ENCODE data around the gene PTPRB. TPM values are rescaled to one million over a fixed set of nuclear protein-coding genes. Genes with fewer than 3 reads are reported as not detected.

PTPRB gene
- total RNA-seq, 2 donors from 2014 or later: 0.22 TPM; not detected in 1

GRCh38 chr12:70660002-70660604, 22.9 kb upstream of the PTPRB start:
- H3K27ac ChIP-seq (ENCODE audit: low read depth, low read length): no peak overlapping the region
- no peaks in the 10 kb centered on the region for H3K9me3 Mint-ChIP-seq
- no peaks in the 10 kb centered on the region for H3K4me1 ChIP-seq (ENCODE audit: control insufficient read depth, insufficient read depth, low read length)
- no peaks in the 10 kb centered on the region for H3K9me3 ChIP-seq (ENCODE audit: control insufficient read depth, low read length)
- DNase-seq: no peak
- H3K36me3 ChIP-seq (ENCODE audit: control insufficient read depth, insufficient read depth, low read length): no peaks in the 10 kb centered on the region
- H3K4me3 ChIP-seq (ENCODE audit: low read length): no peak overlapping the region
- WGBS, 2 experiments (ENCODE audit: insufficient coverage in 1 of 2, insufficient read length in 1 of 2): 90 to 100% methylated on average over 2 to 4 of the region's 5 CpGs
- no peak overlapping the region for H3K27ac Mint-ChIP-seq
- no peak overlapping the region for H3K4me3 Mint-ChIP-seq
- no peaks in the 10 kb centered on the region for H3K27me3 ChIP-seq (ENCODE audit: control insufficient read depth, insufficient read depth, low read length, poor library complexity, severe bottlenecking)
- H3K4me1 Mint-ChIP-seq: peaks cover 15% of the 10 kb centered on the region
- no peak for TF ChIP-seq CTCF (conservative IDR thresholded peaks at IDR 0.05)
- no peaks in the 10 kb centered on the region for H3K36me3 Mint-ChIP-seq (ENCODE audit: low read depth)
- no peak overlapping the region for H3K9ac ChIP-seq (ENCODE audit: extremely low read depth, low read length, poor library complexity, severe bottlenecking)
- no peaks in the 10 kb centered on the region for H3K27me3 Mint-ChIP-seq (ENCODE audit: insufficient read depth)

DNA sequence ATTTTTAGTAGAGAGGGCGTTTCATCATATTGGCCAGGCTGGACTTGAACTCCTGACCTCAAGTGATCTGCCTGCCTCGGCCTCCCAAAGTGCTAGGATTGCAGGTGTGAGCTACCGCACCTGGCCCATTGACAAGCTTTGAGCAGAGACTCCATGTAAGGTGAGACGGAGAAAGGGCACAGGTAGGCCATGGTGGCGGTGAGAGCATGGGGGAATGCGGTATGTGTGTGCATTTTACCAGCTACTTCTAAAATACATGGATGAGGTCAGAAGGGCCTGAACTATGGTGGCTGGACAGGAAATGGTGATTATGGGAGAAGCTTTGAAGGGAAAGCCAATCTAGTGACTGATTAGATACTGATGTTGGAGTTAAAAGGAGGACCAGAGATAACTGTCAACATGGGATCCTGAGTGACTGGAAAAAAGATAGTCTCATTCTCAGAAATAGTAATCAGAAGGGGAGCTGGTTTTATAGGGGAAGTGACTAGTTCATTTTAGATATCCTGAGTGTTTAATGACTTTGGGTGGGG, 21.9 kb upstream of the PTPRB start:
- H3K27me3 Mint-ChIP-seq (ENCODE audit: insufficient read depth): no peaks in the 10 kb centered on the region
- peaks cover 8% of the 10 kb centered on the region for H3K4me1 Mint-ChIP-seq
- Histone ChIP-seq H3K4me3 (ENCODE audit: low read length) (no peak overlapping the region), H3K9me3 (ENCODE audit: control insufficient read depth, low read length) (no peaks in the 10 kb centered on the region), H3K9ac (ENCODE audit: extremely low read depth, low read length, poor library complexity, severe bottlenecking) (no peak overlapping the region), H3K4me1 (ENCODE audit: control insufficient read depth, insufficient read depth, low read length) (no peaks in the 10 kb centered on the region), H3K36me3 (ENCODE audit: control insufficient read depth, insufficient read depth, low read length) (no peaks in the 10 kb centered on the region), H3K27ac (ENCODE audit: low read depth, low read length) (no peak overlapping the region), H3K27me3 (ENCODE audit: control insufficient read depth, insufficient read depth, low read length, poor library complexity, severe bottlenecking) (no peaks in the 10 kb centered on the region)
- WGBS, 2 experiments (ENCODE audit: insufficient coverage in 1 of 2, insufficient read length in 1 of 2): 88 to 95% methylated on average over 5 to 6 of the region's 6 CpGs
- H3K9me3 Mint-ChIP-seq: no peaks in the 10 kb centered on the region
- no peak overlapping the region for H3K27ac Mint-ChIP-seq
- H3K36me3 Mint-ChIP-seq (ENCODE audit: low read depth): no peaks in the 10 kb centered on the region
- no peak overlapping the region for H3K4me3 Mint-ChIP-seq
- no peak for DNase-seq
- TF ChIP-seq CTCF (conservative IDR thresholded peaks at IDR 0.05): no peak

- Histone ChIP-seq H3K27ac (ENCODE audit: low read depth, low read length) (no peak overlapping the region), H3K4me3 (ENCODE audit: low read length) (no peak overlapping the region), H3K9me3 (ENCODE audit: control insufficient read depth, low read length) (no peaks in the 10 kb centered on the region), H3K36me3 (ENCODE audit: control insufficient read depth, insufficient read depth, low read length) (no peaks in the 10 kb centered on the region), H3K27me3 (ENCODE audit: control insufficient read depth, insufficient read depth, low read length, poor library complexity, severe bottlenecking) (no peaks in the 10 kb centered on the region), H3K4me1 (ENCODE audit: control insufficient read depth, insufficient read depth, low read length) (no peaks in the 10 kb centered on the region), H3K9ac (ENCODE audit: extremely low read depth, low read length, poor library complexity, severe bottlenecking) (no peak overlapping the region)
- Mint-ChIP-seq H3K4me1 (peaks cover 6% of the 10 kb centered on the region), H3K27ac (no peak overlapping the region), H3K9me3 (no peaks in the 10 kb centered on the region), H3K36me3 (ENCODE audit: low read depth) (no peaks in the 10 kb centered on the region), H3K4me3 (no peak overlapping the region), H3K27me3 (ENCODE audit: insufficient read depth) (no peaks in the 10 kb centered on the region)
- TF ChIP-seq CTCF (conservative IDR thresholded peaks at IDR 0.05): no peak
- 86 to 91% methylated on average over 4 of the region's 4 CpGs for WGBS, 2 experiments (ENCODE audit: insufficient coverage in 1 of 2, insufficient read length in 1 of 2)
- DNase-seq: no peak
Observed at GRCh38 chr12:70657616-70658286, 20.5 kb upstream of the PTPRB start.
